ENCODE results near the gene BOC. TPM values are rescaled to one million over a fixed set of nuclear protein-coding genes. Genes with fewer than 3 reads are reported as not detected.
"Not testable (repeated sequence)": the region's sequence is repeated elsewhere in the genome, so short reads cannot be mapped to it uniquely, and the experiment has no call there.

Gene BOC, protein sequence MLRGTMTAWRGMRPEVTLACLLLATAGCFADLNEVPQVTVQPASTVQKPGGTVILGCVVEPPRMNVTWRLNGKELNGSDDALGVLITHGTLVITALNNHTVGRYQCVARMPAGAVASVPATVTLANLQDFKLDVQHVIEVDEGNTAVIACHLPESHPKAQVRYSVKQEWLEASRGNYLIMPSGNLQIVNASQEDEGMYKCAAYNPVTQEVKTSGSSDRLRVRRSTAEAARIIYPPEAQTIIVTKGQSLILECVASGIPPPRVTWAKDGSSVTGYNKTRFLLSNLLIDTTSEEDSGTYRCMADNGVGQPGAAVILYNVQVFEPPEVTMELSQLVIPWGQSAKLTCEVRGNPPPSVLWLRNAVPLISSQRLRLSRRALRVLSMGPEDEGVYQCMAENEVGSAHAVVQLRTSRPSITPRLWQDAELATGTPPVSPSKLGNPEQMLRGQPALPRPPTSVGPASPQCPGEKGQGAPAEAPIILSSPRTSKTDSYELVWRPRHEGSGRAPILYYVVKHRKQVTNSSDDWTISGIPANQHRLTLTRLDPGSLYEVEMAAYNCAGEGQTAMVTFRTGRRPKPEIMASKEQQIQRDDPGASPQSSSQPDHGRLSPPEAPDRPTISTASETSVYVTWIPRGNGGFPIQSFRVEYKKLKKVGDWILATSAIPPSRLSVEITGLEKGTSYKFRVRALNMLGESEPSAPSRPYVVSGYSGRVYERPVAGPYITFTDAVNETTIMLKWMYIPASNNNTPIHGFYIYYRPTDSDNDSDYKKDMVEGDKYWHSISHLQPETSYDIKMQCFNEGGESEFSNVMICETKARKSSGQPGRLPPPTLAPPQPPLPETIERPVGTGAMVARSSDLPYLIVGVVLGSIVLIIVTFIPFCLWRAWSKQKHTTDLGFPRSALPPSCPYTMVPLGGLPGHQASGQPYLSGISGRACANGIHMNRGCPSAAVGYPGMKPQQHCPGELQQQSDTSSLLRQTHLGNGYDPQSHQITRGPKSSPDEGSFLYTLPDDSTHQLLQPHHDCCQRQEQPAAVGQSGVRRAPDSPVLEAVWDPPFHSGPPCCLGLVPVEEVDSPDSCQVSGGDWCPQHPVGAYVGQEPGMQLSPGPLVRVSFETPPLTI
- total RNA-seq = 4.2 and 5.4 TPM in 2 replicates

DNA sequence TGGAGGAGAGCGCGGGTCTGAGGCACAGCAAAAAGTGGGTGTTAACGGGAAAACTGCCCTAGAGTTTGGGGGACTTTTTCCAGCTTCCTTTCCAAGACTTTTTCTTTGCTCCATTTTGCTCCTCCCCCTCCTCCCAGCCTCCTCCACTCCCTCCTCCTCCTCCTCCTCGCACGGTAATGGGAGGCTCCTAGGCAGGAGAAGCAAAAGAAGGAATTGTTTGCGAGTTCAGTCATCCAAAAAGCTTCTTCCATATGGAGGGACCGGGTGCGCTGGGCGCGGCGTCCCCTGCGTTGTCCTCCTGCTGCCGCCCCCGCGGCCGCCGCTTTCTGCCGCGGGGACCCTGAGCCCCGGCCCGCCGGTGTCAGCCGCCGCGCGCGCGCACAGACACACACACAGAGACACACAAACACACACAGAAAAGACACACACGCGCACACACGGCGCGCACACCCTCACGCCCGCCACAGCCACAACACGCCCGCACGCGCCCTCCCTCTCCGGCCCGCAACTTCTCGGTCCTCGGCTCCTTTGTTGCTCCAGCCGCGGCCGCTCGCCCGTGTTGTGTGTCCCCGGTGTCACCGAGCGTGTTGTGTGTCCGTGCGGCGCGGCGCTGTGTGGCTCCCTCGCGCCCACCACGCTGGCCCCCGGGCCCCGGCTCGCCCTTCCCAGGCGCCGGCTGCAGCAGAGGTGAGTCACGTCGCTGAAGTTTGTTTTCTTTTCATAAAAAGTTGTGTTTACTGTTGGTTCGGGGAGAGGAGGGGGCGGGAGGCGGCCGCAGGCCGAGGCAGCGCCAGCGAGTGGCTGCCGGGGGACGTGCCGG, at the start of gene BOC:
BOC (plus strand) TSS at position 228 of the 820 bp plus-strand sequence. CDS start 38,246 bp downstream, outside the sequence.
- Mint-ChIP-seq H3K9me3 (no peaks in the 10 kb centered on the region), H3K4me1 (ENCODE audit: low read depth) (peaks cover 9% of the 10 kb centered on the region), H3K27ac (peak within 1 kb of the TSS; percentile 58), H3K27me3 (ENCODE audit: low read depth) (peaks cover 75% of the 10 kb centered on the region), H3K36me3 (ENCODE audit: low read depth) (peaks cover 5% of the 10 kb centered on the region), H3K4me3 (ENCODE audit: low read depth) (peak within 1 kb of the TSS; percentile 84)
- intact Hi-C loops (cut with micrococcal nuclease) = loop anchor here (5.0 kb wide), 1 partner anchor 159 kb away; no protein-coding TSS in a partner anchor
- no peak for DNase-seq (ENCODE audit: low spot score)

DNA sequence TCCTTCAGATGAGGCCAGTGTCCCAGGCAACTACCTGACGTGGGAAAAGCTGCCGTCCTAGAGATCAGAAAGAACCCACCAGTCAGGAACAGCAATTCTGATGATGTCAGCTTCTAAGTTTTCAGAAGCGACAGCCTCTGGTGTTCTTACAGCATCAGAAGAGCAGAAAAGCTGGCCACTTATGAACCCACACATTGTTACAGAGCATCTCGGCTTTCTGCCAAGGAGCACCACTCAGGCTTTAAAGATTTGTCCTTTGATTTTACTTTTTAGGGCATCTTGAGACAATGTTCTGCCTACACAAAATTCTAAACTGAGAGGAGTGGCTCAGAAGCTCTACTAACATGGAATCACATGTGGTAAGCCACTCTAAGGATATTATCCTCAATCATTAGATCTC, 49.7 kb upstream of the BOC start:
- H3K4me1 Mint-ChIP-seq (ENCODE audit: low read depth) = no peaks in the 10 kb centered on the region
- H3K4me3 Mint-ChIP-seq (ENCODE audit: low read depth) = no peak overlapping the region
- H3K27me3 Mint-ChIP-seq (ENCODE audit: low read depth) = peaks cover 6% of the 10 kb centered on the region
- H3K27ac Mint-ChIP-seq = no peak overlapping the region
- H3K9me3 Mint-ChIP-seq = no peaks in the 10 kb centered on the region
- intact Hi-C loops (cut with micrococcal nuclease) = no loop called here
- DNase-seq (ENCODE audit: low spot score) = no peak
- H3K36me3 Mint-ChIP-seq (ENCODE audit: low read depth) = no peaks in the 10 kb centered on the region

- Mint-ChIP-seq H3K9me3 (no peaks in the 10 kb centered on the region), H3K27ac (no peak overlapping the region), H3K36me3 (ENCODE audit: low read depth) (no peaks in the 10 kb centered on the region), H3K4me1 (ENCODE audit: low read depth) (no peaks in the 10 kb centered on the region), H3K27me3 (ENCODE audit: low read depth) (peaks cover 2% of the 10 kb centered on the region), H3K4me3 (ENCODE audit: low read depth) (no peak overlapping the region)
- intact Hi-C loops (cut with micrococcal nuclease) = no loop called here
- DNase-seq (ENCODE audit: low spot score) = no peak
These were observed 48.2 kb upstream of the BOC start for GRCh38 chr3:113163152-113163551.

DNA sequence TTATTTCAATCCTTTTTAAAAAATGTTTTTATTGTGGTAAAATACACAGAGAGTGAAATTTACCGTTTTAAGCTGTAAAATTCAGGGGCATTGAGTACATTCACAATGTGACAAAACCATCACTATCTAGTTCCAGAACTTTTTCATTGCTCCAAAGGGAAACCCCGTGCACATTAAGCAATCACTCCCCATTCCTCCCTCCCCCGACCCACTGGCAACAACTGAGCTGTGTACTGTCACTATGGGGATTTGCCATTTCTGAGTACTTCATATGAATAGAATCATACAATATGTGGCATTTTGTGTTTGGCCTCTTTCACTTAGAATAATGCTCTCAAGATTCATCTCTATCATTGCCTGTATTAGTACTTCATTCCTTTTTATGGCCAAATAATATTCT, 45.5 kb upstream of the BOC start:
- H3K36me3 Mint-ChIP-seq (ENCODE audit: low read depth) = no peaks in the 10 kb centered on the region
- H3K4me1 Mint-ChIP-seq (ENCODE audit: low read depth) = peaks cover 4% of the 10 kb centered on the region
- DNase-seq (ENCODE audit: low spot score) = no peak
- H3K9me3 Mint-ChIP-seq = no peaks in the 10 kb centered on the region
- no peak overlapping the region for H3K4me3 Mint-ChIP-seq (ENCODE audit: low read depth)
- H3K27ac Mint-ChIP-seq = no peak overlapping the region
- intact Hi-C loops (cut with micrococcal nuclease) = no loop called here
- H3K27me3 Mint-ChIP-seq (ENCODE audit: low read depth) = peaks cover 2% of the 10 kb centered on the region

DNA sequence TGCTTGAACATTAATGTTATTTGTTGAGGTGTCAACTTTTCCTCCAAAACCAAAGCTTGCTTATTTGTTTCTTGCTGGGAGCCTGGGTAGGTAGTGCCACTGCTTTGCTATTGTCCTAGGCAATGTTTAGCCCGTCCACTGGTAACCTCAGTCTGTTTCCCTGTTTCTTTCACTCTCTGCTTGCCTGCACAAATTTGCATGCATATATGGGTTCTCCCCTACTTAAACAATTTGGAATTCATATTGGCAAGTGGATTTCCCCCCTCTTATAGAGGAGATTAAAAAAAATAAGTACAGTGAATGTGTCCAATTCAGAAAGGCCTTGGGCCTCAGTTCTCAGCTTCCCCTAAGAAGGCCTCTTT, 45.0 kb upstream of the BOC start:
- Mint-ChIP-seq H3K36me3 (ENCODE audit: low read depth) (no peaks in the 10 kb centered on the region), H3K4me1 (ENCODE audit: low read depth) (peaks cover 4% of the 10 kb centered on the region), H3K27ac (no peak overlapping the region), H3K9me3 (no peaks in the 10 kb centered on the region), H3K4me3 (ENCODE audit: low read depth) (no peak overlapping the region), H3K27me3 (ENCODE audit: low read depth) (peaks cover 2% of the 10 kb centered on the region)
- intact Hi-C loops (cut with micrococcal nuclease) = no loop called here
- no peak for DNase-seq (ENCODE audit: low spot score)

DNA sequence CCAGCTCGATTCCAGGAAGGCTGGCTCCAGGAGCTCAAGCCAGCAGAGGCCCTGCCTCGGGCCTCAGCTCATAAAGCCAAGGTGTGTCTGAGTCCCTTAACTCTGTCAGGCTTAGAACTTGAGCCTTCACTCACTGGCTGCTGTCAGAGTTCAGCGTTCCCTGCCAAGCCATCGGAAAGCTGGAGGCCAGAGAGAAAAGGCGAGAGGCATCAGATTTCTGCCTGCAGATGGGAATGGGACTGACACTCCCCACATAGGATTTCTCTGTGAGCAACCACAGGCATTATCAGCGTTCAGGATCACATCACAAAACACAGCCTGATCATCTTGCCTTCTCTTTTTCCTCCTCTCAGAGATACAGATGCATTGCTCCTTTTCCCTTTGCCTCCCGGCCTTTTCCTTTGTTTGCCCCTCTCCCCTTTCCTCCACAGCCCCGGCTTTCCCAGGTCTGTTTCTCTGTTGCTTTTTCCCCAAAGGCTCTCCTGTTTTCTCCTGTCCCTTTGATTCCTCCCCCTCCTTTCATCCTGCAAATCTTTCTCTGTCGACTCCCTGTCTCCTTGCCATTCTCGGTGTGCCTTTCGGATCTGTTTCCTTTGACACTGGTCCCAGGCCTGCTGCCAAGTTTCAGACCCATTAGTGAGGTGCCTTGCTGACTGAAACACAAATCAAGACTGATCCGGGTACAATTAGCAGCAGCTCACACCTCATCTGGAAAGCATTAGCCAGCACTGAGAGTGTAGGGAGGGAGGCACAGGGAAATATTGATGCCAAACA, 44.5 kb upstream of the BOC start:
- DNase-seq (ENCODE audit: low spot score) = no peak
- Mint-ChIP-seq H3K4me1 (ENCODE audit: low read depth) (peaks cover 4% of the 10 kb centered on the region), H3K36me3 (ENCODE audit: low read depth) (no peaks in the 10 kb centered on the region), H3K4me3 (ENCODE audit: low read depth) (no peak overlapping the region), H3K9me3 (no peaks in the 10 kb centered on the region), H3K27me3 (ENCODE audit: low read depth) (peaks cover 2% of the 10 kb centered on the region), H3K27ac (no peak overlapping the region)
- intact Hi-C loops (cut with micrococcal nuclease) = no loop called here

GRCh38 chr3:113167825-113168801, 43.2 kb upstream of the BOC start:
- peaks cover 4% of the 10 kb centered on the region for H3K4me1 Mint-ChIP-seq (ENCODE audit: low read depth)
- no peak overlapping the region for H3K4me3 Mint-ChIP-seq (ENCODE audit: low read depth)
- H3K36me3 Mint-ChIP-seq (ENCODE audit: low read depth) = no peaks in the 10 kb centered on the region
- peaks cover 2% of the 10 kb centered on the region for H3K27me3 Mint-ChIP-seq (ENCODE audit: low read depth)
- DNase-seq (ENCODE audit: low spot score) = no peak
- intact Hi-C loops (cut with micrococcal nuclease) = no loop called here
- no peaks in the 10 kb centered on the region for H3K9me3 Mint-ChIP-seq
- no peak overlapping the region for H3K27ac Mint-ChIP-seq

- Mint-ChIP-seq H3K27me3 (ENCODE audit: low read depth) (peaks cover 2% of the 10 kb centered on the region), H3K9me3 (no peaks in the 10 kb centered on the region), H3K36me3 (ENCODE audit: low read depth) (no peaks in the 10 kb centered on the region), H3K4me3 (ENCODE audit: low read depth) (no peak overlapping the region), H3K27ac (no peak overlapping the region), H3K4me1 (ENCODE audit: low read depth) (peaks cover 4% of the 10 kb centered on the region)
- no peak for DNase-seq (ENCODE audit: low spot score)
- intact Hi-C loops (cut with micrococcal nuclease) = no loop called here
These were observed 41.4 kb upstream of the BOC start for GRCh38 chr3:113169891-113170452.

DNA sequence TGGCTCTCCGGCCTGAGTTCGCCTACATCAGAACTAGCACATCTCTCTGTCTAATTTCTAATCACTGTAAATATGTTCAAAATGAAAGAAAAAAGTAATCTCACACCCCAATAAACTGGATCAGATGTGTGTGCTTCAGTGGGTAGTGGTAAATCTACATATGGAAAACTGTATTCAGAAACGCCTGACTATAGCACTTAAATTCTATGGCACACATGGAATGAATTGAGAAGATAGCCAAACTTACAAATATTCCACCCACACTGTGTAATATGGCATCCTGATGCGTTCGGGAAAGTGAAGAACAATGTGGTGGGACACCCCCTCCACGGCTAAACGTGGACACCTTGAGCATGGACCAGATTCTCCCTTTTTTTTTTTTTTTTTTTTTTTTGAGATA, 40.6 kb upstream of the BOC start:
- Mint-ChIP-seq H3K4me3 (ENCODE audit: low read depth) (no peak overlapping the region), H3K27me3 (ENCODE audit: low read depth) (peaks cover 2% of the 10 kb centered on the region), H3K36me3 (ENCODE audit: low read depth) (no peaks in the 10 kb centered on the region)

DNA sequence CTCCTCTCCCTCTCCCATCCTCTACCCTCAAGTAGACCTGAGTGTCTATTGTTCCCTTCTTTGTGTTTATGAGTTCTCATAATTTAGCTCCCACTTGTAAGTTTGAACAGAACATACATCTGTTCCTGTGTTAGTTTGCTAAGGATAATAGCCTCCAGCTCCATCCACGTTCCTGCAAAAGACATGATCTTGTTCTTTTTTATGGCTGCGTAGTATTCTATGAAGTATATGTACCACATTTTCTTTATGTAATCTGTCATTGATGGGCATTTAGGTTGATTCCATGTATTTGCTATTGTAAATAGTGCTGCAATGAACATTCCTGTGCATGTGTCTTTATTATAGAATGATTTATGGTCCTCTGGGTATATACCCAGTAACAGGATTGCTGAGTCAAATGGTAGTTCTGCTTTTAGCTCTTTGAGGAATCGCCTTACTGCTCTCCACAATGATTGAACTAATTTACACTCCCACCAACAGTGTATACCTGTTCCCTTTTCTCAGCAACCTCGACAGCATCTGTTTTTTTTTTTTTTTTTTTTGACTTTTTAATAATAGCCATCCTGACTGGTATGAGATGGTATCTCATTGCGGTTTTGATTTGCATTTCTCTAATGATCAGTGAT, 39.6 kb upstream of the BOC start:
- H3K27me3 Mint-ChIP-seq (ENCODE audit: low read depth); H3K27ac Mint-ChIP-seq; H3K4me1 Mint-ChIP-seq (ENCODE audit: low read depth); H3K4me3 Mint-ChIP-seq (ENCODE audit: low read depth); DNase-seq (ENCODE audit: low spot score); H3K36me3 Mint-ChIP-seq (ENCODE audit: low read depth); H3K9me3 Mint-ChIP-seq; intact Hi-C loops (cut with micrococcal nuclease): not testable (repeated sequence)

More for the DNA sequence above, 40.6 kb upstream of the BOC start:
- peaks cover 4% of the 10 kb centered on the region for H3K4me1 Mint-ChIP-seq (ENCODE audit: low read depth)
- H3K9me3 Mint-ChIP-seq = no peaks in the 10 kb centered on the region
- intact Hi-C loops (cut with micrococcal nuclease) = no loop called here
- no peak for DNase-seq (ENCODE audit: low spot score)
- H3K27ac Mint-ChIP-seq = no peak overlapping the region

All from activated T-helper 2 cell treated with anti-CD3 and anti-CD28 coated beads, Interferon-gamma antibody, Interleukin-2, Interleukin-4, amounts not matched to agents 10 μg/mL and 5 μg/mL and 100 μg/mL, durations not matched to agents 14 hours and 24 hours and 36 hours (primary cell).